ENCODE measurements around the gene HS3ST4.
"Not testable (repeated sequence)": the region's sequence is repeated elsewhere in the genome, so short reads cannot be mapped to it uniquely, and the experiment has no call there.

HS3ST4 gene

DNA sequence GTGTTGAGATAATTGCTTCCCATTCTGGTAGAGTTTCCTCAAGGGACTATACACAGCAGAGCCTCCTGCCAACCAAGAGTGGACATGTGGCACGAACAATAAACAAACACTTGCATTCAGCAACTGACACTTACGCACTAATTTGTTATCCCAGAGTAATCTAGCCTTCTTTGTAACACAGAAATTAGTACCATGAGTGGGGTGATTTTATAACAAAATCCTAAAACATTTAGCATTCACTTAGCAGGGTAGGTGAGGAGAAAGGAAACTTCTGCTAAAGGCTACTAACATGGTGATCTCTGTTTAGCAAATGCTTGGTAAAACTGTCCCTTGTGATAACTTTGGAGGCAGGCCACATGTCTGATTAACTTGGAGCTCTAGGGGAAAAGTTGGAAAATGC lies 325.2 kb downstream of the HS3ST4 start:
- DNase-seq = no peak

DNA sequence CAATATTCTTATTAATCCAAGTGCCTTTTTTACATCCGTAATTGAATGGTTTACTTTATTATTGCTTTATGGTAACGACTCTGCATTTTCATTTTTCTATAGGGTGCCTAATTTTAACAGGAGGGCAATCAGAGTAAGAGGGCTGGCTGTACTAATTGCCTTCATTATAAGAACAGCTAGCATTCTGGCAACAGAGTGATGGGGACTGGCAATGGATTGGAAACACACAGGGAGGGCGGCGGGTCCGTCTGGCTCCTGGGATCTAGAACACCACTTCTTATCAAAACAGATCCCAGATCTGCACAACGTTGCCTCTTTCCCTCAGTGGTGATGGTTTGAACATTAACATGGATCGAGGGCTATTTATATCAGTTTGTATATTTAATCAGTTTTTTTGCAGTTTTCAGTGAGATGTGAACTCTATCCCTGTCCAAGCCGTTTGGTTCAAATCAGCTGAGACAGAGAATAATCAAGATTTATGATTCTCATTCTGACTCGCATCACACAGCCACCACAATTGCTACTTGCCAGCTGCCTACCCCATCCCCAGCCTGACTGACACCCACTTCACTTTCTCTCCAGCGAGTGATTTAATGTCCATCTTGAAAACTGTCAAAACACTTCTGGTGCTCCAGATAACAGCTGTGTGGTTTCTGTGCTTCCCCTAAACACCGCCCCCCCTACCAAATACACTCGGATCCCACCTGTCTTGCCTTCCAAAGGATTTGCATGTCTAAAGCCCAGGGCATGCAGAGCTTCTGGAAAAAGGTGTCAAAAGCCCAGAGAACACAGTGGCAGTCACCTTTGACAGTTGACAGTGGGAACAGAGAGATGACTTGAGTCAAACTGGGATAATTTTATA lies 327.9 kb downstream of the HS3ST4 start:
- DNase-seq = no peak

DNA sequence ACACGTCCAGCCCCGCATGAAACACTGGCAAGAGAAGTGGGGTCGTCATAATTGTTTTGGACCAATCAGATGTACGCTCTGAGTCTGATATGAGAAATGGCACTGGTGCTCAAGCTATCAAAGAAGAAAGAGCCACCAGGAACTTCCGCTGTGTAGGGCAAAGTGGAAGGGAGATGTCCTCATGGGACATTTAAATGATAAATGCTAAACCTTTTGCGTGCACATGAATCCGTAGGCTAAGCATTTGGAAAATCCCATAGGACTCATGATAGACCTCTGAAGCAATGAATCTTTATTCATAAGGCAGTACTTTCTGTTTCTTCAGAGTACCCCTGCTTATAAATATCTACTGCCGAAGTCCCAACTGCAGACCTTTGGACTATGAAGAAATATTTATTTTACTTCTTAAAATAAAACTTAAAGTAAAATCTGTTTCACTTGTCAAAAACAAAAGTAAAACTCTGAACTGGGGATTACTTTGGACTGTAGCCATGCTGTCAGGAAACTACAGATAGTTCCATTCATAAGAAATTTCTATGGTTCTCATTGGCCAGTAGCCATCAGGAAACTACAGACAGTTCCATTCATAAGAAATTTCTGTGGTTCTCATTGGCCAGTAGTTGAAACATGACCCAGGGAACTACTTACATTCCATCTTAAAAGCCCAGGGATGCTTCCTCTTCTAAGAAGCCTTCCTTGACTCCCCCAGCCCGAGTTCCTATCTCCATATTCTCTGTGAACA lies 335.1 kb downstream of the HS3ST4 start:
- no peak for DNase-seq

DNA sequence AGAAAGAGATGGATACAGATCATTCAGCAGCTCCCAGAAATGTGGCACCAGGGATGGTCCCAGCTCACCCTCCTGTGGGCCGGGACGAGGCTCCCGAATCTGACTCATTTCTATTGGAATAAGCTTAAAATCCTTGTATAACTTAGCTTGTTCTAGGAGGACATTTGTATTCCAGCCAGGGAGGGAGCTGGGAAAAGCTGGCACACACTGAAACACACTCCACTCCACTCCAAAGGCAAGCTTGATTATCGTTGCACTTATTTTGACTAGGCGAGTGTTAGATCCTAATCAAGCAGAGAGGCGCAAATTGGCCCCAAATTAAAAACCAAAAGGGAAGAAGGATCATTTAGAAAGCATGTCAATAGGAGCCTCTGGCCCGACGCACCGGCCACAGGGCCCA lies 339.5 kb downstream of the HS3ST4 start:
- no peak for DNase-seq

DNA sequence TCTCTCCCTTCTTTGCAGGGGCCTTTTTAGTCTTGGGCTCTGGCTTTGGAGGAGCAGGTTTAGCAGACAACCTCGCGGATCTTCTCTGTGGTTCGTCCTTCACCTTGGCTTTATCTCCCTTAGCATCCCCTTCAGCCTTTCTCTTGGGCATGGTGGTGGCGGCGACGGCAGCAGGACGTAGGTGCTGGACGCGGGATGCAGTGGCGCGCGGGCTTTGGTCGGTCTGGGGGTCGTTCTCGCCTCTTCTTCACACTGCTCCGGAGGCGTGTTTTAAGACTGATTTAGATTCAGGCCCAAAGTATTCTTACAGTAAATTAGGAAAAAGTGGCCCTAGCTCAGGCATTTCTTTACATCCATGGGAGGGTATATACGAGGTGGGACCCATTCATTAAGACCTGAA lies 340.9 kb downstream of the HS3ST4 start:
- DNase-seq = not testable (repeated sequence)

- DNase-seq = no peak
Measured at GRCh38 chr16:26041952-26042668, 350.4 kb downstream of the HS3ST4 start.

DNA sequence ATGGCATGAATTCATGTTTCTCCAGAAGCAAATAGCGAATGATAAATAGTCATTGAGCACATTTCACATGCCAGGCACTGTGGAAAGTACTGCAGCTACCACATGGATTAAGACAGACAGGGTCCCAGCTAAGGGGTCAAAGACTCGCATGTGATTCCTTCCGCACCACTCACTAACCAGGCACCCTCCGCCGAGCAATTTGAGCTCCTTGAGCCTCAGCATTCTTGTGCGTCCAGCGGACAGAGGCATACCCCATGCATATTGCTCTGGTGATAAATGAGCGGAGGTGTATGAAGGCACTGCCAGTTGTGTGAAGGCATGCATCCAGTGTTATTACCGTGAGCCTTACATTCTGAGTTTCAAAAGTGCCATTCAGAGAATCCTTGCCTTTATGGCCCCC lies 358.7 kb downstream of the HS3ST4 start:
- no peak for DNase-seq

- no peak for DNase-seq
Measured at GRCh38 chr16:26051063-26051462, 359.3 kb downstream of the HS3ST4 start.

- no peak for DNase-seq
Measured at GRCh38 chr16:26053889-26054288, 362.1 kb downstream of the HS3ST4 start.

- no peak for DNase-seq
Measured at GRCh38 chr16:26058326-26058725, 366.6 kb downstream of the HS3ST4 start.

DNA sequence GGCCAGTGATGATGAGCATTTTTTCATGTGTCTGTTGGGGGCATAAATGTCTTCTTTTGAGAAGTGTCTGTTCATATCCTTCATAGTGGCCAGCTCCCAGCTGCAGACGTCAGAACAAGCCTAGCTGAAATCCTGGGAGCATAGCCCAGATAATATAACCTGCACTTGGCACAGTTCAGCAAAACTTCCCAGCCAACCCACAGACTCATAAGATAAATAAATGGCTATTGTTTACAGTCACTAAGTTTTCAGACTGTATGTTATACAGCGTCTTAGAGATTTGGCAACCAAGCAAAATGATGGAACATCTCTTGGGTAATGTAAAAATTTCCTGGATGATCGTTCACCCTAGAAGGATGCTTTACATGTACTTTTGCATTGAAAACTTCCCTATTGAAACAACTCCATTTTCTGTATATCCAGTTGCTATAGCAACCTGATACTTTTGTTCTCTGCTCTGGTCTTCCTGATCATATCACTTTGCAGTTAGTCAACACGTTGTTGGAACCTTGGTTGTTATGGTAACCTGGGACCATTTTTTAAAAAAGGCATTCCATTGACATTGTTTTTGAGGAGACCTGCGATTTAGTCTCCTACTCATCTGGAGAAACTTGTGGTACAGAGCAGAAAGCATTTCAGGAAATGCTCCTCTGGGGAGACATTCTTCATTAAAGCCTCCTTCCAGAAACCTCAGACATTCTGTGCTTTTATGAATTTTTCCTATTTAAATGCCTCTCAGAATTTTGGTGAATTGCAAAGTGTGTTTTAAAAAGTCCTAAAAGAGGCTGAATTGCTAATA lies 378.7 kb downstream of the HS3ST4 start:
- no peak for DNase-seq

GRCh38 chr16:26071101-26071866 lies 379.5 kb downstream of the HS3ST4 start:
- DNase-seq = no peak

GRCh38 chr16:26078716-26079355 lies 387.1 kb downstream of the HS3ST4 start:
- no peak for DNase-seq

- no peak for DNase-seq
Measured at GRCh38 chr16:26087091-26087490, 395.3 kb downstream of the HS3ST4 start.

DNA sequence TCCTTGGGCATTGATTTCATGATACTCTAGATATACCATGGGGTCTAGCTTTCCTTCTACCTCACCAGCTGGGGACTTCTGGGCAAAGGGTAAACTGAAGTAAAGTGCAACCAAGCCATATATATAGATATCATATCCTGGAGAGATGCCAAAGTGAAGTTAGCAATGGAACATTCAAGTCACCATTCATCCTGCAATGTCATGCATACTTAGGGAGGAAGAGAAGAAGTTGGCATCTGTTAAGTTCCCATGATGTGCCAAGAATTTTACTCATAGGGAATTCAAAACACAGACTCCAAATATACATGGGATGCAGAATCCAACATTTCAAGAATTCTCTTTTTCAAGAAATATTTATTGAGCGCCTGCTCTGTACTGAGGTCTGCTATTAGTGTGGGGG lies 399.8 kb downstream of the HS3ST4 start:
- no peak for DNase-seq

GRCh38 chr16:26098206-26098605 lies 406.4 kb downstream of the HS3ST4 start:
- DNase-seq = not testable (repeated sequence)

DNA sequence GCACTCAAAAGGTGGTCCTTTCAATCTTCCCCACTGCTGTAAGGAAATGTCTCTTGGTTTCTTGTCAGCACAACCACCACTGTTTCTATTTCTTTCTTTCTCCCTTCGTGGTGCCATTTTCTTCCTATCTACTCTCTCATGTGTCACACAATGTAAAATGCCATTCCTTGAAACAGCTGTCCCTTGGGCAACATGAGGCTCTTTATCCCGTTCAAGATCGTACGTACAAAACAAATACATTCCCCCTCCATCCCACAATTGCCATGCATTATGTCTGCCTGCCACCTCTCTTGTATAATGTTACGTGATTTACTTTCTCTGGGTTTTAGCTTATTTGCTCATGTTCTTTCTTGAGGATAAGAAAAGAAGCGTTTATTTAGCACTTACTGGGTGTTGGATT lies 410.6 kb downstream of the HS3ST4 start:
- DNase-seq = no peak

DNA sequence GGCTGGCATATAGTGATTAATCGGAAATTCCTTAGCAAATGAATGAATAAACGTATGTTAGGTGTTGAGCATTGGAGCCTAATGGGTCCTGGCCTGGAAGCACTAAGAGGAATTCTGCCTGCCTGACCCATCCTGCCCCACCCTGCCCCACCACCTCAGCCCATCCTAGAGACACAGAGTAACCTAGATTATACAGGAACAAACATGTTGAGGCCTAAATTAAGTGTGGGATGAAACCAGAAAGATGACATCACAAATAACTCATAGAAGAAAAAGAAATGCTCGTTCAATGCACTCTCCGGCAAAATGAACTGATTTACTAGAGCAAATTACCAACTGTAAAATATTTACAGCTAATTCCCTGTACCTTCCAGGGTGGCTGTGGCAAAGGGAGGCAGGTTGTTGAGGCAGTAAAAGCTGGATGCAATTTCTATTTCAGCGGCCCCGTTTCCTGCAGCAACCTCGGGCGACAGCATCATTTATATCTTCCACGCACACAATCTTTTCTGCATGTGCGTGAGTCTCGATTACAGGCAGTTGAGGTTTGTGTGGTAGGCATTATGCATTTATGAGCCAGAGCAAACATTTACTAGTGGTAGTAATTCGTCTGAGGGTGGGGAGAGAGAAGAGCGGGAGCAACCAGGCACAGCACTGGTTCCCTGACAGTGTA lies 417.2 kb downstream of the HS3ST4 start:
- DNase-seq = no peak

DNA sequence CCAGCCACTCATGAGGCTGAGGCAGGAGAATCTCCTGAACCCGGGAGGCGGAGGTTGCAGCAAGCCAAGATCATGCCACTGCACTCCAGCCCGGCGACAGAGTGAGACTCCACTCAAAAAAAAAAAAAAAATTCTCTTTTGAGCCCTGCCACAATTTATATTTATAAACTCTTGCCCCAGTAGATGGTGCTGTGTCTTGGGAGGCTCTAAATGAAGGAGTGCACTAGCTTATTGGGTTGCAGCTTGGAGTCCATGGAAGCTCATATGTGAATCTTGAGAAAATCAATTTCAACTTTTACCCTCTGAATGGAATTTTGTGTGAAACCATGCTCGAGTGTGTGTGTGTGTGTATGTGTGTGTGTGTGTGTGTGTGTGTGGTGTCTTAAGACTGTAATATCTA lies 420.1 kb downstream of the HS3ST4 start:
- DNase-seq = no peak

- DNase-seq = no peak
Measured at GRCh38 chr16:26118575-26118974, 426.8 kb downstream of the HS3ST4 start.

DNA sequence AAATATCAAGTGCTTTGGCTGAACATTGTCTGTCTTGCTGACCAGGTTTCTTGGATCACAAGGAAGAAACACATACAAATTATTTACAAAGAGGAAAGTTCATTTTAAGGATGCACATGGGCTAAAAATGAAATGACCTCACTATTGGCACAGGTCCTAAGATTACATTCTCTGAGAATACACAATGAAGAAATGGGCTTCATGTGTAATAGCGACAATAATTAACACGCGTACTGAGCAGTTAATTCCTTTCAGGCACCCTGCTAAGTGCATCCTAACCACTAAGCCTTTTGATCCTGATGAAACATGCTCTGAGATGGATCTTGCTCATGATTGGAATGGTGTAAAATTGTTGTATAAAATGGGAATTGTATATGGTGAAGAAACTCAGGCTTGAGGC lies 429.0 kb downstream of the HS3ST4 start:
- no peak for DNase-seq

All from NCI-H524 treated with DMSO at 0.1 percent for 48 hours (cell line).